HCT116 (cell line): ENCODE data around the gene ERCC4. TPM values are rescaled to one million over a fixed set of nuclear protein-coding genes. Genes with fewer than 3 reads are reported as not detected.

Experiments
- ATAC-seq: fragments of 200-7000 bp; cut with Tn5 transposase; 2 replicates; pipeline ENCODE4 v1.9.1; 2020; ENCODE audit warnings: mild to moderate bottlenecking, moderate library complexity
- BruUV-seq: library from RNA; stranded (reverse); fragments of 400-500 nt; replicated peaks from 2 replicates; lab custom pipeline; 2021; lab: Mats Ljungman, UMichigan
- CTCF ChIA-PET: fragments of 300-600 bp; sonication (Branson Sonifier 250); formaldehyde crosslinking; loops from one replicate; lab custom pipeline; 2021; ENCODE audit warnings: antibody characterized with exemption; lab: Charles Lee
- POLR2A ChIA-PET: fragments of 300-600, 350-600 bp; sonication (Branson Sonifier 250); formaldehyde crosslinking; loops from one replicate; lab custom pipeline; 2021; ENCODE audit warnings: antibody characterized with exemption; lab: Charles Lee
- RAD21 ChIA-PET, 2 experiments: fragments of 300-600 bp; sonication (Branson Sonifier 250); formaldehyde crosslinking; loops; one replicate each; lab custom pipeline; 2023; ENCODE audit warnings: low total read pairs in 2 of 2; ENCODE audit not compliant: uncharacterized antibody in 2 of 2, unreplicated experiment in 2 of 2, low non-redundant PET in 1 of 2; lab: Charles Lee
- DNase-seq: peaks from one replicate; pipeline ENCODE4 v3.0.0-alpha.2; 2010; ENCODE audit warnings: low read depth, low spot score
- H2AFZ ChIP-seq: fragments of 200-600 bp; shearing (Covaris generic), sonication (generic); 2 replicates; pipeline ENCODE4 v1.6.1; 2017; ENCODE audit warnings: low read depth, mixed run types, mixed read lengths, antibody characterized with exemption, low read length; ENCODE audit not compliant: poor library complexity, severe bottlenecking
- H3K27ac ChIP-seq: 2 replicates; pipeline ENCODE4 v1.5.1; 2012; ENCODE audit warnings: low read depth, low read length
- H3K27me3 ChIP-seq: fragments of 200-600 bp; sonication (generic); 2 replicates; pipeline ENCODE4 v1.6.1; 2016; ENCODE audit warnings: mixed run types, low read length, mixed read lengths; ENCODE audit not compliant: insufficient read depth
- H3K36me3 ChIP-seq, 2 experiments: fragments of 200-500 bp in 1 of 2; fragments of 200-600 bp in 1 of 2; sonication (Bioruptor generic) in 1 of 2; sonication (generic) in 1 of 2; 2 replicates each; pipeline versions ENCODE4 v1.5.1 to v1.6.1; 2014 to 2016; ENCODE audit warnings: low read length in 2 of 2, inconsistent platforms in 1 of 2, mixed read lengths in 1 of 2, mixed run types in 1 of 2; ENCODE audit not compliant: insufficient read depth in 2 of 2, control insufficient read depth in 1 of 2
- H3K4me1 ChIP-seq, 2 experiments: fragments of 200-600 bp in 1 of 2; sonication (generic) in 1 of 2; 2 replicates each; pipeline versions ENCODE4 v1.5.1 to v1.6.1; 2012 to 2017; ENCODE audit warnings: low read length in 2 of 2, inconsistent platforms in 1 of 2, mild to moderate bottlenecking in 1 of 2, mixed read lengths in 1 of 2, mixed run types in 1 of 2, moderate library complexity in 1 of 2; ENCODE audit not compliant: insufficient read depth in 2 of 2, control insufficient read depth in 1 of 2
- H3K4me2 ChIP-seq: fragments of 200-600 bp; sonication (generic); 2 replicates; pipeline ENCODE4 v1.6.1; 2017; ENCODE audit warnings: mixed run types, low read length, mixed read lengths
- H3K4me3 ChIP-seq, 2 experiments: fragments of 200-600 bp in 1 of 2; sonication (generic) in 1 of 2; replicated peaks in 1 of 2; 2 replicates each; pipeline ENCODE4 v1.5.1; 2011 to 2016; ENCODE audit warnings: low read length in 2 of 2, control low read depth in 1 of 2, low read depth in 1 of 2, mild to moderate bottlenecking in 1 of 2, mixed read lengths in 1 of 2, mixed run types in 1 of 2
- H3K79me2 ChIP-seq: fragments of 200-600 bp; sonication (generic); 2 replicates; pipeline ENCODE4 v1.6.1; 2017; ENCODE audit warnings: mild to moderate bottlenecking, mixed run types, low read length, moderate library complexity, mixed read lengths; ENCODE audit not compliant: insufficient read depth
- H3K9ac ChIP-seq: fragments of 200-600 bp; sonication (generic); 2 replicates; pipeline ENCODE4 v1.6.1; 2016; ENCODE audit warnings: low read length, mixed read lengths
- H3K9me2 ChIP-seq: fragments of 200-600 bp; sonication (generic), shearing (Covaris generic); 2 replicates; pipeline ENCODE4 v1.6.1; 2017; ENCODE audit warnings: mixed run types, mild to moderate bottlenecking, moderate library complexity; ENCODE audit not compliant: insufficient read depth
- H3K9me3 ChIP-seq, 2 experiments: fragments of 200-500 bp in 1 of 2; fragments of 200-600 bp in 1 of 2; sonication (Bioruptor generic) in 1 of 2; sonication (generic) in 1 of 2; 2 replicates each; pipeline ENCODE4 v1.6.1; 2014 to 2017; ENCODE audit warnings: low read length in 2 of 2, mixed read lengths in 2 of 2, inconsistent platforms in 1 of 2, low read depth in 1 of 2, mild to moderate bottlenecking in 1 of 2, mixed run types in 1 of 2, moderate library complexity in 1 of 2; ENCODE audit not compliant: control insufficient read depth in 1 of 2, insufficient read depth in 1 of 2
- H4K20me1 ChIP-seq: fragments of 200-600 bp; sonication (generic), shearing (Covaris generic); 2 replicates; pipeline ENCODE4 v1.6.1; 2017; ENCODE audit warnings: mixed run types, mild to moderate bottlenecking, moderate library complexity; ENCODE audit not compliant: insufficient read depth
- CBX3 ChIP-seq: IDR thresholded peaks from 2 replicates; pipeline ENCODE4 v1.6.1; 2012; ENCODE audit warnings: low read depth
- CEBPB ChIP-seq: IDR thresholded peaks from 2 replicates; pipeline ENCODE4 v1.6.1; 2012; ENCODE audit warnings: low read depth
- EGR1 ChIP-seq: IDR thresholded peaks from 2 replicates; pipeline ENCODE4 v1.6.1; 2012; ENCODE audit warnings: low read depth
- ELF1 ChIP-seq: IDR thresholded peaks from 2 replicates; pipeline ENCODE4 v1.6.1; 2012; ENCODE audit warnings: low read depth, borderline replicate concordance
- EZH2 ChIP-seq: fragments of 200-600 bp; sonication (generic); IDR thresholded peaks from 2 replicates; pipeline ENCODE4 v1.6.1; 2017; ENCODE audit warnings: antibody characterized with exemption, mixed run types
- EZH2phosphoT487 ChIP-seq: fragments of 200-600 bp; IDR thresholded peaks from 2 replicates; pipeline ENCODE4 v1.6.1; 2018; ENCODE audit warnings: antibody characterized with exemption, borderline replicate concordance
- FOSL1 ChIP-seq: IDR thresholded peaks from 2 replicates; pipeline ENCODE4 v1.6.1; 2012; ENCODE audit warnings: low read depth
- POLR2A ChIP-seq: IDR thresholded peaks from 2 replicates; pipeline ENCODE4 v1.7.0; 2011; ENCODE audit warnings: borderline replicate concordance; ENCODE audit not compliant: insufficient read depth, insufficient read length; ENCODE audit errors: extremely low read depth
- RAD21 ChIP-seq: IDR thresholded peaks from 2 replicates; pipeline ENCODE4 v1.6.1; 2012; ENCODE audit warnings: low read depth, mild to moderate bottlenecking
- SRF ChIP-seq: IDR thresholded peaks from 2 replicates; pipeline ENCODE4 v1.6.1; 2012; ENCODE audit warnings: low read depth
- TCF7L2 ChIP-seq: IDR thresholded peaks from 2 replicates; pipeline ENCODE4 v1.7.0; 2011; ENCODE audit warnings: borderline replicate concordance, inconsistent platforms; ENCODE audit not compliant: insufficient read depth, insufficient read length; ENCODE audit errors: extremely low read depth
- YY1 ChIP-seq: IDR thresholded peaks from 2 replicates; pipeline ENCODE4 v1.6.1; 2011; ENCODE audit warnings: low read length, low read depth, moderate library complexity, mild to moderate bottlenecking; ENCODE audit not compliant: insufficient replicate concordance; ENCODE audit errors: extremely low read depth
- ZFX ChIP-seq: fragments of 450-650 bp; IDR thresholded peaks from 2 replicates; pipeline ENCODE4 v1.6.1; 2017
- intact Hi-C: fragments of 100-400 bp; cut with micrococcal nuclease; formaldehyde crosslinking; loops from 2 replicates; pipeline ENCODE4 v1.10.0; 2022
- total RNA-seq: library from RNA; stranded (reverse); gene quantifications from one replicate; pipeline ENCODE4 v1.2.1, GENCODE V29; 2021; ENCODE audit not compliant: unreplicated experiment
- TF ChIP-seq, protein P1 (sequence below): IDR thresholded peaks from 2 replicates; pipeline ENCODE4 v1.6.1; 2012
- TF ChIP-seq, protein P2 (sequence below): IDR thresholded peaks from 2 replicates; pipeline ENCODE4 v1.6.1; 2012; ENCODE audit warnings: low read depth
- TF ChIP-seq, protein P3 (sequence below): IDR thresholded peaks from 2 replicates; pipeline ENCODE4 v1.6.1; 2012
- TF ChIP-seq, protein P4 (sequence below): IDR thresholded peaks from 2 replicates; pipeline ENCODE4 v1.6.1; 2011; ENCODE audit warnings: mild to moderate bottlenecking, low read length, moderate library complexity; ENCODE audit not compliant: insufficient replicate concordance; ENCODE audit errors: extremely low read depth
- TF ChIP-seq, protein P5 (sequence below), 3 experiments: fragments of 200-600 bp in 1 of 3; sonication (generic) in 1 of 3; IDR thresholded peaks in 2 of 3; conservative IDR thresholded peaks in 1 of 3; 2 replicates each; pipeline ENCODE4 v1.5.1; 2012 to 2017; ENCODE audit warnings: low read depth in 2 of 3, low read length in 2 of 3, antibody characterized with exemption in 1 of 3, borderline replicate concordance in 1 of 3, control low read depth in 1 of 3, mild to moderate bottlenecking in 1 of 3, mixed read lengths in 1 of 3, mixed run types in 1 of 3, moderate library complexity in 1 of 3; ENCODE audit not compliant: insufficient read depth in 1 of 3

The ERCC4 gene
- total RNA-seq, 1 experiment from 2014 or later = 10.4 TPM

DNA sequence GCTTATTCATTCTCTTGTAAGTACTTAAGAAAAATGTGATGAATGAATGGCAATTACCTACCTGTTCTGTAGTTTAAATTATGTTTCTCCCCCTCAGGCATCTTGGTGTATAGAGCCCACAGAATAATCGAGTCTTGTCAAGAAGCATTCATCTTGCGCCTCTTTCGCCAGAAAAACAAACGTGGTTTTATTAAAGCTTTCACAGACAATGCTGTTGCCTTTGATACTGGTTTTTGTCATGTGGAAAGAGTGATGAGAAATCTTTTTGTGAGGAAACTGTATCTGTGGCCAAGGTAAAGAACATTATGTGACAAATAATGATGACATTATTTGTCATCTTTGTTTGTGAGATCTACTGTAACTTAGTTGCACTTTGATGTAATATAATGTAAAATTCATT, 6.5 kb downstream of the ERCC4 start:
- Histone ChIP-seq H4K20me1 (no peaks in the 10 kb centered on the region), H2AFZ (no peak overlapping the region), H3K4me2 (no peak overlapping the region), H3K27ac (no peak overlapping the region), H3K36me3 (peaks cover 0 to 3% of the 10 kb centered on the region in 2 experiments; a peak in 2 of 4 replicates), H3K79me2 (no peaks in the 10 kb centered on the region), H3K27me3 (no peaks in the 10 kb centered on the region), H3K9me3 (no peaks in the 10 kb centered on the region), H3K9me2 (no peaks in the 10 kb centered on the region), H3K4me1 (peaks cover 0 to under 1% of the 10 kb centered on the region in 2 experiments; a peak in 1 of 4 replicates), H3K9ac (no peak overlapping the region), H3K4me3 (no peak overlapping the region)
- CTCF ChIA-PET = no interaction called here
- POLR2A ChIA-PET = no interaction called here
- DNase-seq = no peak
- no TSS peak for BruUV-seq
- no peak for ATAC-seq
- RAD21 ChIA-PET = no interaction called here
- intact Hi-C loops = loop anchor here (10.0 kb wide), 1 partner anchor 168 kb away; no protein-coding TSS in a partner anchor
- TF ChIP-seq POLR2A (no peak), SRF (no peak), RAD21 (no peak), ZFX (no peak), EGR1 (no peak), FOSL1 (no peak), EZH2 (no peak), ELF1 (no peak), YY1 (no peak), EZH2phosphoT487 (no peak), CEBPB (no peak), TCF7L2 (no peak), CBX3 (no peak)
- TF ChIP-seq, protein P1, sequence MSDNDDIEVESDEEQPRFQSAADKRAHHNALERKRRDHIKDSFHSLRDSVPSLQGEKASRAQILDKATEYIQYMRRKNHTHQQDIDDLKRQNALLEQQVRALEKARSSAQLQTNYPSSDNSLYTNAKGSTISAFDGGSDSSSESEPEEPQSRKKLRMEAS = no peak
- TF ChIP-seq, protein P2, sequence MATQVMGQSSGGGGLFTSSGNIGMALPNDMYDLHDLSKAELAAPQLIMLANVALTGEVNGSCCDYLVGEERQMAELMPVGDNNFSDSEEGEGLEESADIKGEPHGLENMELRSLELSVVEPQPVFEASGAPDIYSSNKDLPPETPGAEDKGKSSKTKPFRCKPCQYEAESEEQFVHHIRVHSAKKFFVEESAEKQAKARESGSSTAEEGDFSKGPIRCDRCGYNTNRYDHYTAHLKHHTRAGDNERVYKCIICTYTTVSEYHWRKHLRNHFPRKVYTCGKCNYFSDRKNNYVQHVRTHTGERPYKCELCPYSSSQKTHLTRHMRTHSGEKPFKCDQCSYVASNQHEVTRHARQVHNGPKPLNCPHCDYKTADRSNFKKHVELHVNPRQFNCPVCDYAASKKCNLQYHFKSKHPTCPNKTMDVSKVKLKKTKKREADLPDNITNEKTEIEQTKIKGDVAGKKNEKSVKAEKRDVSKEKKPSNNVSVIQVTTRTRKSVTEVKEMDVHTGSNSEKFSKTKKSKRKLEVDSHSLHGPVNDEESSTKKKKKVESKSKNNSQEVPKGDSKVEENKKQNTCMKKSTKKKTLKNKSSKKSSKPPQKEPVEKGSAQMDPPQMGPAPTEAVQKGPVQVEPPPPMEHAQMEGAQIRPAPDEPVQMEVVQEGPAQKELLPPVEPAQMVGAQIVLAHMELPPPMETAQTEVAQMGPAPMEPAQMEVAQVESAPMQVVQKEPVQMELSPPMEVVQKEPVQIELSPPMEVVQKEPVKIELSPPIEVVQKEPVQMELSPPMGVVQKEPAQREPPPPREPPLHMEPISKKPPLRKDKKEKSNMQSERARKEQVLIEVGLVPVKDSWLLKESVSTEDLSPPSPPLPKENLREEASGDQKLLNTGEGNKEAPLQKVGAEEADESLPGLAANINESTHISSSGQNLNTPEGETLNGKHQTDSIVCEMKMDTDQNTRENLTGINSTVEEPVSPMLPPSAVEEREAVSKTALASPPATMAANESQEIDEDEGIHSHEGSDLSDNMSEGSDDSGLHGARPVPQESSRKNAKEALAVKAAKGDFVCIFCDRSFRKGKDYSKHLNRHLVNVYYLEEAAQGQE = no peak
- TF ChIP-seq, protein P3, sequence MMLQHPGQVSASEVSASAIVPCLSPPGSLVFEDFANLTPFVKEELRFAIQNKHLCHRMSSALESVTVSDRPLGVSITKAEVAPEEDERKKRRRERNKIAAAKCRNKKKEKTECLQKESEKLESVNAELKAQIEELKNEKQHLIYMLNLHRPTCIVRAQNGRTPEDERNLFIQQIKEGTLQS = no peak
- TF ChIP-seq, protein P4, sequence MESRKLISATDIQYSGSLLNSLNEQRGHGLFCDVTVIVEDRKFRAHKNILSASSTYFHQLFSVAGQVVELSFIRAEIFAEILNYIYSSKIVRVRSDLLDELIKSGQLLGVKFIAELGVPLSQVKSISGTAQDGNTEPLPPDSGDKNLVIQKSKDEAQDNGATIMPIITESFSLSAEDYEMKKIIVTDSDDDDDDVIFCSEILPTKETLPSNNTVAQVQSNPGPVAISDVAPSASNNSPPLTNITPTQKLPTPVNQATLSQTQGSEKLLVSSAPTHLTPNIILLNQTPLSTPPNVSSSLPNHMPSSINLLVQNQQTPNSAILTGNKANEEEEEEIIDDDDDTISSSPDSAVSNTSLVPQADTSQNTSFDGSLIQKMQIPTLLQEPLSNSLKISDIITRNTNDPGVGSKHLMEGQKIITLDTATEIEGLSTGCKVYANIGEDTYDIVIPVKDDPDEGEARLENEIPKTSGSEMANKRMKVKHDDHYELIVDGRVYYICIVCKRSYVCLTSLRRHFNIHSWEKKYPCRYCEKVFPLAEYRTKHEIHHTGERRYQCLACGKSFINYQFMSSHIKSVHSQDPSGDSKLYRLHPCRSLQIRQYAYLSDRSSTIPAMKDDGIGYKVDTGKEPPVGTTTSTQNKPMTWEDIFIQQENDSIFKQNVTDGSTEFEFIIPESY = no peak
- TF ChIP-seq, protein P5, sequence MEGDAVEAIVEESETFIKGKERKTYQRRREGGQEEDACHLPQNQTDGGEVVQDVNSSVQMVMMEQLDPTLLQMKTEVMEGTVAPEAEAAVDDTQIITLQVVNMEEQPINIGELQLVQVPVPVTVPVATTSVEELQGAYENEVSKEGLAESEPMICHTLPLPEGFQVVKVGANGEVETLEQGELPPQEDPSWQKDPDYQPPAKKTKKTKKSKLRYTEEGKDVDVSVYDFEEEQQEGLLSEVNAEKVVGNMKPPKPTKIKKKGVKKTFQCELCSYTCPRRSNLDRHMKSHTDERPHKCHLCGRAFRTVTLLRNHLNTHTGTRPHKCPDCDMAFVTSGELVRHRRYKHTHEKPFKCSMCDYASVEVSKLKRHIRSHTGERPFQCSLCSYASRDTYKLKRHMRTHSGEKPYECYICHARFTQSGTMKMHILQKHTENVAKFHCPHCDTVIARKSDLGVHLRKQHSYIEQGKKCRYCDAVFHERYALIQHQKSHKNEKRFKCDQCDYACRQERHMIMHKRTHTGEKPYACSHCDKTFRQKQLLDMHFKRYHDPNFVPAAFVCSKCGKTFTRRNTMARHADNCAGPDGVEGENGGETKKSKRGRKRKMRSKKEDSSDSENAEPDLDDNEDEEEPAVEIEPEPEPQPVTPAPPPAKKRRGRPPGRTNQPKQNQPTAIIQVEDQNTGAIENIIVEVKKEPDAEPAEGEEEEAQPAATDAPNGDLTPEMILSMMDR (IDR thresholded peaks at IDR 0.05 in 2 of 3, conservative IDR thresholded peaks at IDR 0.05 in 1 of 3; ENCODE audit: borderline replicate concordance in 1 of 3, insufficient read depth in 1 of 3, low read depth in 2 of 3, low read length in 2 of 3) = no peak
